Ascending aorta (tissue), 2 donors: ENCODE results near the gene FILIP1L. TPM values are rescaled to one million over a fixed set of nuclear protein-coding genes. Genes with fewer than 3 reads are reported as not detected.
A peak's percentile ranks its signal among the peaks of the same experiment; 100 is the strongest.
"Not testable (repeated sequence)": the region's sequence is repeated elsewhere in the genome, so short reads cannot be mapped to it uniquely, and the experiment has no call there.

Experiments
- DNase-seq, 2 donors: peaks; one replicate each; pipeline ENCODE4 v3.0.0-alpha.2; 2019; ENCODE audit warnings: low spot score in 2 of 2
- H3K27ac ChIP-seq, 2 donors: fragments of 200-600 bp; sonication (generic); one replicate each; pipeline ENCODE4 v1.5.1; 2016 to 2017; ENCODE audit warnings: mild to moderate bottlenecking in 1 of 2
- H3K27me3 ChIP-seq: fragments of 200-600 bp; sonication (generic); one replicate; pipeline ENCODE4 v1.5.1; 2017
- H3K36me3 ChIP-seq, 2 donors: fragments of 200-600 bp; sonication (generic); one replicate each; pipeline ENCODE4 v1.5.1; 2016
- H3K4me1 ChIP-seq, 2 donors: fragments of 200-600 bp; sonication (generic); one replicate each; pipeline ENCODE4 v1.5.1; 2016 to 2017; ENCODE audit warnings: mild to moderate bottlenecking in 1 of 2
- H3K4me3 ChIP-seq, 2 donors: fragments of 200-600 bp; sonication (generic); one replicate each; pipeline ENCODE4 v1.5.1; 2016 to 2017; ENCODE audit warnings: mild to moderate bottlenecking in 1 of 2
- H3K9me3 ChIP-seq, 2 donors: fragments of 200-600 bp; sonication (generic); one replicate each; pipeline ENCODE4 v1.5.1; 2016
- intact Hi-C: fragments of 100-400 bp; cut with DNase I; formaldehyde crosslinking; loops from one replicate; pipeline ENCODE4 v1.15.1; 2023
- total RNA-seq: library from RNA; depleted of rRNA; stranded (reverse); fragments of >200 nt; gene quantifications from one replicate; pipeline ENCODE4 v1.1.0, GENCODE V29; 2016
- TF ChIP-seq, protein P1 (sequence below), 3 experiments: fragments of 200-600 bp in 2 of 3; fragments of 450-650 bp in 1 of 3; sonication (generic) in 2 of 3; IDR thresholded peaks; one replicate each; pipeline ENCODE4 v1.5.1; 2016 to 2019; ENCODE audit warnings: antibody characterized with exemption in 3 of 3, mild to moderate bottlenecking in 1 of 3, moderate library complexity in 1 of 3

Gene FILIP1L
- total RNA-seq, 1 donor from 2014 or later, result 106 TPM

GRCh38 chr3:100057716-100058575 is 56.4 kb downstream of the FILIP1L start:
- H3K4me3 ChIP-seq, result no peak overlapping the region
- peak overlapping the region; percentile 22 to 37 for H3K27ac ChIP-seq
- intact Hi-C loops, result loop anchor here (2.0 kb wide), 1 partner anchor 13 kb away; no protein-coding TSS in a partner anchor

GRCh38 chr3:100053951-100054620 is 60.2 kb downstream of the FILIP1L start:
- Histone ChIP-seq H3K4me3 (no peak overlapping the region), H3K4me1 (peaks cover 0 to 8% of the 10 kb centered on the region in 2 donors), H3K27ac (peak overlapping the region; percentile 15 to 68), H3K9me3 (no peaks in the 10 kb centered on the region), H3K36me3 (no peaks in the 10 kb centered on the region), H3K27me3 (no peaks in the 10 kb centered on the region)
- DNase-seq, result no peak
- intact Hi-C loops, result no loop called here
- TF ChIP-seq, protein P1, sequence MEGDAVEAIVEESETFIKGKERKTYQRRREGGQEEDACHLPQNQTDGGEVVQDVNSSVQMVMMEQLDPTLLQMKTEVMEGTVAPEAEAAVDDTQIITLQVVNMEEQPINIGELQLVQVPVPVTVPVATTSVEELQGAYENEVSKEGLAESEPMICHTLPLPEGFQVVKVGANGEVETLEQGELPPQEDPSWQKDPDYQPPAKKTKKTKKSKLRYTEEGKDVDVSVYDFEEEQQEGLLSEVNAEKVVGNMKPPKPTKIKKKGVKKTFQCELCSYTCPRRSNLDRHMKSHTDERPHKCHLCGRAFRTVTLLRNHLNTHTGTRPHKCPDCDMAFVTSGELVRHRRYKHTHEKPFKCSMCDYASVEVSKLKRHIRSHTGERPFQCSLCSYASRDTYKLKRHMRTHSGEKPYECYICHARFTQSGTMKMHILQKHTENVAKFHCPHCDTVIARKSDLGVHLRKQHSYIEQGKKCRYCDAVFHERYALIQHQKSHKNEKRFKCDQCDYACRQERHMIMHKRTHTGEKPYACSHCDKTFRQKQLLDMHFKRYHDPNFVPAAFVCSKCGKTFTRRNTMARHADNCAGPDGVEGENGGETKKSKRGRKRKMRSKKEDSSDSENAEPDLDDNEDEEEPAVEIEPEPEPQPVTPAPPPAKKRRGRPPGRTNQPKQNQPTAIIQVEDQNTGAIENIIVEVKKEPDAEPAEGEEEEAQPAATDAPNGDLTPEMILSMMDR (IDR thresholded peaks at IDR 0.05), result no peak

More at GRCh38 chr3:100057716-100058575, 56.4 kb downstream of the FILIP1L start:
- H3K4me1 ChIP-seq, result peaks cover 0 to 17% of the 10 kb centered on the region in 2 donors
- no peaks in the 10 kb centered on the region for H3K9me3 ChIP-seq
- no peaks in the 10 kb centered on the region for H3K36me3 ChIP-seq
- TF ChIP-seq, protein P1 (IDR thresholded peaks at IDR 0.05), result peak in 1 of 3 experiments; percentile 25
- no peak for DNase-seq
- no peaks in the 10 kb centered on the region for H3K27me3 ChIP-seq

- DNase-seq, H3K27ac ChIP-seq, H3K36me3 ChIP-seq, H3K4me3 ChIP-seq, H3K27me3 ChIP-seq, intact Hi-C loops, H3K9me3 ChIP-seq: not testable (repeated sequence)
- H3K4me1 ChIP-seq, result peaks cover 0 to 12% of the 10 kb centered on the region in 2 donors
These were observed 62.8 kb downstream of the FILIP1L start for GRCh38 chr3:100051513-100051912.

GRCh38 chr3:100048248-100048647 is 66.1 kb downstream of the FILIP1L start:
- H3K27me3 ChIP-seq, result no peaks in the 10 kb centered on the region
- H3K27ac ChIP-seq, result peak overlapping the region; percentile 47 to 89
- H3K9me3 ChIP-seq, result no peaks in the 10 kb centered on the region
- no peaks in the 10 kb centered on the region for H3K36me3 ChIP-seq
- DNase-seq, result no peak
- intact Hi-C loops, result loop anchor here (5.0 kb wide), 1 partner anchor 204 kb away; no protein-coding TSS in a partner anchor
- H3K4me1 ChIP-seq, result peaks cover 0 to 22% of the 10 kb centered on the region in 2 donors
- no peak overlapping the region for H3K4me3 ChIP-seq
- TF ChIP-seq, protein P1 (IDR thresholded peaks at IDR 0.05), result no peak

DNA sequence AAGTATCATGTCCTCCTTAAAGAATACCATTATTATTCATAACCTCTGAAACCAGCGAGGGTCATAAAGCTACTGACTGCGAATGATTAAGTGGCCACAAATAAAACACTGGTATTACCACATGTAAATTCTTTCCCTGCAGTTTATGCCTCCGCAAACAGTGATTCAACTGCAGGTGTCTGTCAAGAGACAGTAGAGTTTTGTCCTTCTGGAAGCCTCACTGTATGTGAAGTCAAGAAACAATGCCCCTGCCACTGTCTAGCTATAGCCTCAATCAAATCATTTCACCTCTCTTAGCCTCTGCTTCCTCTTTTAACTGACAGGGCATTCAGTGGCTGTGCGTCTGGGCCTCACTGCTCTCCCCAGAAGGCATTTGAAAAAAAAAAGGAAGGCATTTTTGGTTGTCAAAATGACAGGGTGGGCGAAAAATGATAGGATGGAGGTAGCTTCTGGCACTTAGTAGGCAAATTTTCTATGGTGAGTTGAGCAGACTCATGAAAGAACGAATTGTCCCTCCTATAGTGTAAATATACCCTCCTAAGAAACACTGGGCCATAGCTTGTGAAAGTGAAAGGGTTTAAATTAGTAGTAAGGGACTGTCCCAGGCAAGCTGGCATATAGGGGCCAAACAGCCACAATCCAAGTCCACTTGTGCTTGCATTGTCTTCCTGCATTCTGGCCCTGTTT is 66.7 kb downstream of the FILIP1L start:
- TF ChIP-seq, protein P1 (IDR thresholded peaks at IDR 0.05), result no peak
- H3K27me3 ChIP-seq, result no peaks in the 10 kb centered on the region
- intact Hi-C loops, result loop anchor here (5.0 kb wide), 1 partner anchor 205 kb away; no protein-coding TSS in a partner anchor
- DNase-seq, result no peak
- peak overlapping the region; percentile 47 to 89 for H3K27ac ChIP-seq
- H3K4me1 ChIP-seq, result peaks cover 6 to 28% of the 10 kb centered on the region in 2 donors
- H3K9me3 ChIP-seq, result no peaks in the 10 kb centered on the region
- no peaks in the 10 kb centered on the region for H3K36me3 ChIP-seq
- H3K4me3 ChIP-seq, result no peak overlapping the region
